Panc1 (cell line): Measurements from ENCODE around the gene SYN1. TPM values are rescaled to one million over a fixed set of nuclear protein-coding genes. Genes with fewer than 3 reads are reported as not detected.

Experiments
- ATAC-seq: fragments of 200-7000 bp; cut with Tn5 transposase; 2 replicates; pipeline ENCODE4 v1.9.1; 2020; ENCODE audit warnings: mild to moderate bottlenecking, moderate library complexity
- BruUV-seq: library from RNA; stranded (reverse); fragments of 400-500 nt; replicated peaks from 2 replicates; lab custom pipeline; 2021; lab: Mats Ljungman, UMichigan
- CTCF ChIA-PET: fragments of 300-600 bp; sonication (Branson Sonifier 250); formaldehyde crosslinking; loops from one replicate; lab custom pipeline; 2022; ENCODE audit warnings: antibody characterized with exemption; lab: Charles Lee
- POLR2A ChIA-PET: fragments of 300-600 bp; sonication (Branson Sonifier 250); formaldehyde crosslinking; loops from one replicate; lab custom pipeline; 2022; ENCODE audit warnings: antibody characterized with exemption; lab: Charles Lee
- DNase-seq: peaks from one replicate; pipeline ENCODE4 v3.0.0-alpha.2; 2010; ENCODE audit warnings: low read depth, low spot score
- H3K27ac ChIP-seq: 2 replicates; pipeline ENCODE4 v1.5.1; 2011; ENCODE audit warnings: mild to moderate bottlenecking, low read length, inconsistent platforms
- H3K27me3 ChIP-seq: fragments of 200-500 bp; sonication (Bioruptor generic); 2 replicates; pipeline ENCODE4 v1.6.0; 2014; ENCODE audit warnings: low read length, inconsistent platforms; ENCODE audit not compliant: control insufficient read depth, insufficient read depth
- H3K36me3 ChIP-seq: fragments of 200-500 bp; sonication (Bioruptor generic); 2 replicates; pipeline ENCODE4 v1.5.1; 2014; ENCODE audit warnings: inconsistent platforms, mild to moderate bottlenecking, low read length, moderate library complexity; ENCODE audit not compliant: control insufficient read depth, insufficient read depth
- H3K4me1 ChIP-seq: 2 replicates; pipeline ENCODE4 v1.5.1; 2011; ENCODE audit warnings: inconsistent platforms, mild to moderate bottlenecking, low read length, moderate library complexity; ENCODE audit not compliant: control insufficient read depth, insufficient read depth
- H3K4me3 ChIP-seq, 2 experiments: 2 replicates each; pipeline ENCODE4 v1.5.1; 2011 to 2012; ENCODE audit warnings: low read depth in 2 of 2, low read length in 2 of 2, mild to moderate bottlenecking in 2 of 2, inconsistent platforms in 1 of 2, moderate library complexity in 1 of 2
- H3K9me3 ChIP-seq: fragments of 200-500 bp; sonication (Bioruptor generic); 2 replicates; pipeline ENCODE4 v1.5.1; 2014; ENCODE audit warnings: low read depth, mild to moderate bottlenecking, inconsistent platforms, low read length, moderate library complexity; ENCODE audit not compliant: control insufficient read depth, insufficient read depth
- POLR2AphosphoS5 ChIP-seq: IDR thresholded peaks from 2 replicates; pipeline ENCODE4 v1.6.1; 2012; ENCODE audit warnings: mild to moderate bottlenecking, low read depth, low read length, moderate library complexity
- SIN3A ChIP-seq: IDR thresholded peaks from 2 replicates; pipeline ENCODE4 v1.6.1; 2012; ENCODE audit warnings: low read depth, mild to moderate bottlenecking, low read length, moderate library complexity, borderline replicate concordance; ENCODE audit not compliant: insufficient read depth
- TCF7L2 ChIP-seq: IDR thresholded peaks from 2 replicates; pipeline ENCODE4 v1.6.1; 2011; ENCODE audit warnings: mild to moderate bottlenecking, low read depth, low read length, inconsistent platforms
- in situ Hi-C: cut with HindIII; loops from 2 replicates; pipeline ENCODE4 v1.10.0; 2016; ENCODE audit warnings: low sequenced_read_pairs, low pct_unique_long_range_greater_than_20kb
- intact Hi-C: fragments of 100-400 bp; cut with micrococcal nuclease; formaldehyde crosslinking; loops from one replicate; pipeline ENCODE4 v1.10.0; 2022; ENCODE audit not compliant: unreplicated experiment
- total RNA-seq: library from RNA; stranded (reverse); gene quantifications from one replicate; pipeline ENCODE4 v1.2.1, GENCODE V29; 2021; ENCODE audit not compliant: unreplicated experiment
- TF ChIP-seq, protein P1 (sequence below), 2 experiments: IDR thresholded peaks; 2 replicates each; pipeline ENCODE4 v1.6.1; 2011 to 2012; ENCODE audit warnings: low read depth in 2 of 2, control low read depth in 1 of 2, low read length in 1 of 2, mild to moderate bottlenecking in 1 of 2, moderate library complexity in 1 of 2; ENCODE audit not compliant: insufficient read depth in 1 of 2
- TF ChIP-seq, protein P2 (sequence below): fragments of 450-650 bp; IDR thresholded peaks from 2 replicates; pipeline ENCODE4 v1.5.1; 2017; ENCODE audit warnings: mild to moderate bottlenecking

Gene SYN1
- total RNA-seq, 1 experiment from 2014 or later = 1.0 TPM

- Histone ChIP-seq H3K4me1 (0 out of 2 replicates have a peak, but pooled peaks cover 5% of the 10 kb centered on the region), H3K36me3 (no peaks in the 10 kb centered on the region; the same call in 1 of the 2 replicates), H3K9me3 (no peaks in the 10 kb centered on the region), H3K27me3 (no peaks in the 10 kb centered on the region), H3K4me3 (peak overlapping the region; percentile 72 to 74), H3K27ac (peak overlapping the region; percentile 76)
- POLR2A ChIA-PET = interaction anchor here (0.6 kb wide), 1 partner anchor 425 kb away, joined by 5 read pairs; no protein-coding TSS in a partner anchor
- intact Hi-C loops (no loop called here), in situ Hi-C loops (no loop called here)
- ATAC-seq = no peak
- DNase-seq = no peak
- TF ChIP-seq TCF7L2 = no peak
- TF ChIP-seq, protein P1, sequence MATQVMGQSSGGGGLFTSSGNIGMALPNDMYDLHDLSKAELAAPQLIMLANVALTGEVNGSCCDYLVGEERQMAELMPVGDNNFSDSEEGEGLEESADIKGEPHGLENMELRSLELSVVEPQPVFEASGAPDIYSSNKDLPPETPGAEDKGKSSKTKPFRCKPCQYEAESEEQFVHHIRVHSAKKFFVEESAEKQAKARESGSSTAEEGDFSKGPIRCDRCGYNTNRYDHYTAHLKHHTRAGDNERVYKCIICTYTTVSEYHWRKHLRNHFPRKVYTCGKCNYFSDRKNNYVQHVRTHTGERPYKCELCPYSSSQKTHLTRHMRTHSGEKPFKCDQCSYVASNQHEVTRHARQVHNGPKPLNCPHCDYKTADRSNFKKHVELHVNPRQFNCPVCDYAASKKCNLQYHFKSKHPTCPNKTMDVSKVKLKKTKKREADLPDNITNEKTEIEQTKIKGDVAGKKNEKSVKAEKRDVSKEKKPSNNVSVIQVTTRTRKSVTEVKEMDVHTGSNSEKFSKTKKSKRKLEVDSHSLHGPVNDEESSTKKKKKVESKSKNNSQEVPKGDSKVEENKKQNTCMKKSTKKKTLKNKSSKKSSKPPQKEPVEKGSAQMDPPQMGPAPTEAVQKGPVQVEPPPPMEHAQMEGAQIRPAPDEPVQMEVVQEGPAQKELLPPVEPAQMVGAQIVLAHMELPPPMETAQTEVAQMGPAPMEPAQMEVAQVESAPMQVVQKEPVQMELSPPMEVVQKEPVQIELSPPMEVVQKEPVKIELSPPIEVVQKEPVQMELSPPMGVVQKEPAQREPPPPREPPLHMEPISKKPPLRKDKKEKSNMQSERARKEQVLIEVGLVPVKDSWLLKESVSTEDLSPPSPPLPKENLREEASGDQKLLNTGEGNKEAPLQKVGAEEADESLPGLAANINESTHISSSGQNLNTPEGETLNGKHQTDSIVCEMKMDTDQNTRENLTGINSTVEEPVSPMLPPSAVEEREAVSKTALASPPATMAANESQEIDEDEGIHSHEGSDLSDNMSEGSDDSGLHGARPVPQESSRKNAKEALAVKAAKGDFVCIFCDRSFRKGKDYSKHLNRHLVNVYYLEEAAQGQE (IDR thresholded peaks at IDR 0.05; ENCODE audit: insufficient read depth in 1 of 2, low read depth in 2 of 2, low read length in 1 of 2) = no peak
- TF ChIP-seq POLR2AphosphoS5 = no peak
- TF ChIP-seq, protein P2, sequence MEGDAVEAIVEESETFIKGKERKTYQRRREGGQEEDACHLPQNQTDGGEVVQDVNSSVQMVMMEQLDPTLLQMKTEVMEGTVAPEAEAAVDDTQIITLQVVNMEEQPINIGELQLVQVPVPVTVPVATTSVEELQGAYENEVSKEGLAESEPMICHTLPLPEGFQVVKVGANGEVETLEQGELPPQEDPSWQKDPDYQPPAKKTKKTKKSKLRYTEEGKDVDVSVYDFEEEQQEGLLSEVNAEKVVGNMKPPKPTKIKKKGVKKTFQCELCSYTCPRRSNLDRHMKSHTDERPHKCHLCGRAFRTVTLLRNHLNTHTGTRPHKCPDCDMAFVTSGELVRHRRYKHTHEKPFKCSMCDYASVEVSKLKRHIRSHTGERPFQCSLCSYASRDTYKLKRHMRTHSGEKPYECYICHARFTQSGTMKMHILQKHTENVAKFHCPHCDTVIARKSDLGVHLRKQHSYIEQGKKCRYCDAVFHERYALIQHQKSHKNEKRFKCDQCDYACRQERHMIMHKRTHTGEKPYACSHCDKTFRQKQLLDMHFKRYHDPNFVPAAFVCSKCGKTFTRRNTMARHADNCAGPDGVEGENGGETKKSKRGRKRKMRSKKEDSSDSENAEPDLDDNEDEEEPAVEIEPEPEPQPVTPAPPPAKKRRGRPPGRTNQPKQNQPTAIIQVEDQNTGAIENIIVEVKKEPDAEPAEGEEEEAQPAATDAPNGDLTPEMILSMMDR = no peak
- TF ChIP-seq SIN3A = no peak
- no TSS peak for BruUV-seq
- CTCF ChIA-PET = no interaction called here
Measured at GRCh38 chrX:47649271-47649670, 29.6 kb upstream of the SYN1 start.

DNA sequence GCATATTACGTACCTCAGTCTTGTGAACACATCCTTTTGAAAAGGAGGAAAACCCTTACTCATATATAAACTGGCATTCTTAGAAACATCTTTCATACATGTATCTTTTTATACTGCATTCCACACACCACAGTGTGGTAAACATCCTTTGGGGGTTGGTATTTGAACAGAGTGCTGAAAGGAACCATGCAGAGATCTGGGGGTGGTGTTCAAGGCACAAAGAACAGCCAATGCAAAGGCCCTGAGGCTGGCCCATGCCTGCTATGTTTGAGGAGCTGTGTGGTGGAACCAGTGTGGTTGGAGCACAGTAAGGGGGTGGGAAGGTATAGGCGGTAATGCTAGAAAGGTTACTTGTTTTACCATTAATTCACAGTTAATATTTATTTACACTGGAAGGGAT is 28.7 kb upstream of the SYN1 start:
- Histone ChIP-seq H3K36me3 (no peaks in the 10 kb centered on the region; the same call in 1 of the 2 replicates), H3K27me3 (no peaks in the 10 kb centered on the region), H3K4me1 (0 out of 2 replicates have a peak, but pooled peaks cover 5% of the 10 kb centered on the region), H3K4me3 (peak overlapping the region in 1 of 2 experiments; percentile 8; a peak in 1 of 4 replicates), H3K27ac (no peak overlapping the region), H3K9me3 (no peaks in the 10 kb centered on the region)
- ATAC-seq (no peak), DNase-seq (no peak)
- in situ Hi-C loops (no loop called here), intact Hi-C loops (no loop called here)
- ChIA-PET POLR2A (no interaction called here), CTCF (interaction anchor here (0.6 kb wide), 1 partner anchor 92 kb away, joined by 5 read pairs; no protein-coding TSS in a partner anchor)
- TF ChIP-seq, protein P2 = no peak
- TF ChIP-seq POLR2AphosphoS5 (no peak), TCF7L2 (no peak), SIN3A (no peak)
- TF ChIP-seq, protein P1 (IDR thresholded peaks at IDR 0.05; ENCODE audit: insufficient read depth in 1 of 2, low read depth in 2 of 2, low read length in 1 of 2) = no peak
- BruUV-seq = no TSS peak
